ENCODE data around the gene ITGA7.

Gene ITGA7

DNA sequence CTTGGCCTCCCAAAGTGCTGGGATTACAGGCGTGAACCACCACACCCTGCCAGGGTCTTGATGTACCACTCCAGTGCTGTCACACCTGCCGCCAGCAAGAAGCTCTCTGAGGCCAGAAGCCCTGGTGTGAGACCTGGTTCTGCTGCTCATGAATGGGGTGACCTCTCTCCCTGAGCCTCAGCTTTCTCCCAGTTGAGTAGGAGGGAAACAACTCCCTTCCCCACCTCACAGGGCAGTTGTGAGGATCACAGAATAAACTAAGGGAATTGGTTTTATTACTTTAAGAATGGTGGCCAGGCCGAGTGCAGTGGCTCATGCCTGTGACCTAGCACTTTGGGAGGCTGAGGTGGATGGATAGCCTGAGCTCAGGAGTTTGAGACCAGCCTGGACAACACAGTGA lies 26.9 kb upstream of the ITGA7 start:
- DNase-seq = no peak

- DNase-seq = no peak
These were observed 26.2 kb upstream of the ITGA7 start for GRCh38 chr12:55733858-55734257.

GRCh38 chr12:55733021-55733555 lies 25.4 kb upstream of the ITGA7 start:
- DNase-seq = no peak

GRCh38 chr12:55732288-55732687 lies 24.6 kb upstream of the ITGA7 start:
- no peak for DNase-seq

GRCh38 chr12:55729819-55730818 lies 22.4 kb upstream of the ITGA7 start:
- DNase-seq = no peak

DNA sequence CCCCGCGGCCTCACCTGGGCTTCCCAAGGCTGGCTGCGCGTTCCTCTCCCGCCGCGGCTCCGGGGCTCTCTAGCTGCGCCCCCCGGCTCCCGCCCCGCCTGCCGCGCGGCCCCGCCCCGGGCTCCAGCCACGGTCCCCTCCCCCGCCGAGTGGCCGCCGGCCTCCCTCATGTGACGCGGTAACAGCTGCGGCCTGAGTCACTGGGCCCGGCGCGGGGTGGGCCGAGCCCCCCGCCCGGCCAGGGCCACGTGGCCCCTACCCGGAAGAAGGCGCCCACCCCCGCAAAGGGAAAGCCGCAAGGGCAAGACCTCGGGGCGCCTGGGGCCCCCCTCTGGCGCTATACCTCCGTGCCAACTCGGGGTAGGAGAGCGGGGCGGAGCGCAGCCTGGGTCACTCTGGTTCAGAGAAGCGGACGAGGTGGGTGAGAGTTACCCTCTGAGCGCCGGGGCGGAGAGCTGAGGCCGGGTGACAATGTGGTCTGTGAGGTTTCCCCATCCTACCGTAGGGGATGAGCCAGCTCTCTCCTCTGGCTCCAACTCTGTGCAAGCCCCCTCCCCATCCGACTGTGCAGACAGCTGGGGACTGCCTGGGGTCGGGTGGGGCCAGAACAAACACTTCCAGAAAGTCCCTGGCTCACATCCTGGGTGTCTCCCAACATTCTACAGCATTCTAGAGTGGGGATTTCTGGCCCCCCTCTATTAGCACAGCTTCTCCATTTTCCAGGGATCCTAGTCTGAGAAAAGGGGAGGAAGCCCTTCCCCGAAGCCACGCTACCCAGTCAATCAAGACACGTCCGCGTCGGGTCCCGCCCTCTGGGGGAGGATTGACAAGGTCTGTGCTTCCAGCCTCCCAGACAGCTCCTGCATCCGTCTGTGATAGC lies 21.5 kb upstream of the ITGA7 start, which contains the start of gene CD63:
TSS of gene CD63 (minus strand) at position 71 of the 880 bp plus-strand sequence. CDS start 668 bp downstream, outside the sequence.
- DNase-seq = peak; percentile 42

GRCh38 chr12:55728186-55728938 lies 20.7 kb upstream of the ITGA7 start:
- peak; percentile 26 for DNase-seq

- no peak for DNase-seq
These were observed 20.0 kb upstream of the ITGA7 start for GRCh38 chr12:55727643-55728185.

GRCh38 chr12:55726971-55727370 lies 19.3 kb upstream of the ITGA7 start:
- no peak for DNase-seq

GRCh38 chr12:55725556-55725955 lies 17.9 kb upstream of the ITGA7 start:
- no peak for DNase-seq

- no peak for DNase-seq
These were observed 17.2 kb upstream of the ITGA7 start for GRCh38 chr12:55724940-55725309.

DNA sequence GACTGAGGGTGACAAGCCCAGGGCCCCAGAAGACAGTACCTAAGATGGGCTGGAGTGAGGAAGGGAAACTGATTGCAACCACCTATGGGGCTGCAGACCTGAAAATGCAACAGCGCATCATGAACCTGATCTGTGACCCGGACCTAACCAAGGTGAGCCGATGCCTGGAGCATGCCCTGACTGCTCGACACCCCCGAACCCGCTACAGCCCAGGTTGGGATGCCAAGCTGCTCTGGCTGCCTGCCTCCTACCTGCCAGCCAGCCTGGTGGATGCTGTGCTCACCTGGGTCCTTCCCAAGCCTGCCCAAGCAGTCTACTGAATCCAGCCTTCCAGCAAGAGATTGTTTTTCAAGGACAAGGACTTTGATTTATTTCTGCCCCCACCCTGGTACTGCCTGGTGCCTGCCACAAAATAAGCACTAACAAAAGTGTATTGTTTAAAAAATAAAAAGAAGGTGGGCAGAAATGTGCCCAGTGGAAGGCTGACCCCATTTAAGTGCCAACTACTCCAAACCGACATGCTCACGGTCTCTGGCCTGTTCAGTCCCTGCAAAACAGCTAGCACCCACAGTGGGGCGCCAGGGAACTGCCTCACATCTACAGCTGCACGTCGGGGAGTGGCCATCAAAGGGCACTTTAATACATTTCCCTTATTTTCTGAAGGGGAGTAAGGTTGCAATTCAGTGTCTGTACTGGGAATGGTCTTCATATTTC lies 16.7 kb upstream of the ITGA7 start:
- no peak for DNase-seq

DNA sequence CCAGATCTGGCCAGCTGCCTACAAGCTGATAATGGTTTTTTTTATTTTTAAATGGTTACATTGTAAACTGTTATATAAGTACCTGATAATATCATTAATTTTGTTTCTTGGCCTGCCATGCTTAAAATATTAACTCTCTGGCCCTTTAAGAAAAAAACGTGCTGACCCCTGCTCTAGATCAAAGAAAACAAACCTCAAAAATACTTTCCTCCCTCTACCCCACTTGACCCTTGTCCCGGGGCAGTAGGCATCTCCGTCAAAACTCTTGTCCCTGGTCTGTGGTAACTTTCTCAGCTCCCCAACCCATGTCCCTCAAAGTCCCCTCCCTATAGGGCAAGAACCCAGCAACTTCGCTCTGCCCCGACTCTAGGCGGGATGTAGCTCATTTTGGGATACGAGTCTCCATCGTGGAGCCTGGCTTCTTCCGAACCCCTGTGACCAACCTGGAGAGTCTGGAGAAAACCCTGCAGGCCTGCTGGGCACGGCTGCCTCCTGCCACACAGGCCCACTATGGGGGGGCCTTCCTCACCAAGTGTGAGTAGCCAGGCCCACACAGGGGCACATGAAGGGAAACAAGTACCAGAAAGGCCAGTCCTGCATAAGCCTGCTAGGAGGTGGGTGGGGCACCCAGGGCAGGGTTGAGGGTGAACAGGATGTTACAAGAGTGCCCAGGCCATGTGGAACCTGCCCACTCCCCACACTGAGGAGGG lies 16.0 kb upstream of the ITGA7 start:
- DNase-seq = no peak

GRCh38 chr12:55722948-55723347 lies 15.2 kb upstream of the ITGA7 start:
- no peak for DNase-seq

DNA sequence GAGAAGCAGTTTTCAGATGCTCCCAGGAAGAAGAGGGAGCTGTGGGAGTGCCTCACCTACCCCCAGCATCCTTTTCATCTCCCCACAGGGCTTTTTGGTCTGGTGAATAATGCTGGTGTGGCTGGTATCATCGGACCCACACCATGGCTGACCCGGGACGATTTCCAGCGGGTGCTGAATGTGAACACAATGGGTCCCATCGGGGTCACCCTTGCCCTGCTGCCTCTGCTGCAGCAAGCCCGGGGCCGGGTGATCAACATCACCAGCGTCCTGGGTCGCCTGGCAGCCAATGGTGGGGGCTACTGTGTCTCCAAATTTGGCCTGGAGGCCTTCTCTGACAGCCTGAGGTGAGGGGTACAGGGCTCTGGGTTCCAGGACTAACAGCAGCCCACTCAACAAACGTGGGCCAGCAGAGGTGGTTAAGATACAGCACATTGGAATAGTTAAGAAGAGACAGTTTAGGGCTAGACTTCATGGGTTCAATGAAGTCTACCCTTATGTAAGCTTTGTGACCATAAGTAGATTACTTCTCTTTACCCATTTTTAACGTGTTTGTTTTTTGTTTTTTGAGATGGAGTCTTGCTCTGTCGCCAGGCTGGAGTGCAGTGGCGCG lies 14.0 kb upstream of the ITGA7 start:
- no peak for DNase-seq

DNA sequence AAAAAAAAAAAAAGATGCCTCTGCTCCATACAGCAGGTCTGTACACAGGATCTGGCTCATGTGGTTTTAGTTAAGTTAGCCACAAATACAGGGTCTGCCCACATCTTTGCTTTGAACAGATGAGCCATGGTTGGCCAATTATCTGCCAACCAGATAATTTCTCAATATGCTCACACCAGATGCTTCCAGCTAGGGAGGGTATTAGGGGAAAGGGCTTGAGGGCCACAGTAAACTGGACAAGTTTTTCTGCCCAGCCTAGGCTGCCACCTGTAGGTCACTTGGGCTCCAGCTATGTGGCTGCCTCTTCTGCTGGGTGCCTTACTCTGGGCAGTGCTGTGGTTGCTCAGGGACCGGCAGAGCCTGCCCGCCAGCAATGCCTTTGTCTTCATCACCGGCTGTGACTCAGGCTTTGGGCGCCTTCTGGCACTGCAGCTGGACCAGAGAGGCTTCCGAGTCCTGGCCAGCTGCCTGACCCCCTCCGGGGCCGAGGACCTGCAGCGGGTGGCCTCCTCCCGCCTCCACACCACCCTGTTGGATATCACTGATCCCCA lies 13.3 kb upstream of the ITGA7 start:
- DNase-seq = no peak

GRCh38 chr12:55720071-55720564 lies 12.4 kb upstream of the ITGA7 start, which contains the start of gene RDH5:
Gene RDH5, plus strand, starts transcription at chr12:55720393. Its CDS starts 792 bp downstream, at chr12:55721185.
- DNase-seq = no peak

DNA sequence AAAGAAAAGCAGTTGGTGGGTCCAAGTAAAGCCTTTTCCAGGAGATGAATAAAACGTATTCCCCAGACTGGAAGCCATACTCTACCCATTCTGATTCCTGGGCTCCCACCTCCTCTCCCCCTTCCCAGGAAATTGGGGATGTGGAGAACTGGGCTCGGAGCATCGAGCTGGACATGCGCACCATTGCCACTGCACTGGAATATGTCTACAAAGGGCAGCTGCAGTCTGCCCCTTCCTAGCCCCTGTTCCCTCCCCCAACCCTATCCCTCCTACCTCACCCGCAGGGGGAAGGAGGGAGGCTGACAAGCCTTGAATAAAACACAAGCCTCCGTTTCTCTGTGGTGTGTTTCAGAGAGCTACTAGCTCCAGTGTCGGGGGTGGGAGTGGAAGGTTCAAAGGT lies 11.7 kb upstream of the ITGA7 start:
- no peak for DNase-seq

GRCh38 chr12:55718624-55719275 lies 11.0 kb upstream of the ITGA7 start:
- DNase-seq = no peak

Measured in NCI-H1105 (cell line).